H9 (cell line): ENCODE results near the gene AK9. TPM values are rescaled to one million over a fixed set of nuclear protein-coding genes. Genes with fewer than 3 reads are reported as not detected.

Experiments used
- DNase-seq: peaks from one replicate; pipeline ENCODE4 v3.0.0-alpha.2; 2017
- H2AFZ ChIP-seq: one replicate; pipeline ENCODE4 v1.6.1; 2013; ENCODE audit warnings: mild to moderate bottlenecking, low read length, control low read depth, moderate library complexity
- H2AK5ac ChIP-seq: 2 replicates; pipeline ENCODE4 v1.6.1; 2013; ENCODE audit warnings: low read length, control low read depth, mixed read lengths; ENCODE audit not compliant: insufficient read length
- H2BK120ac ChIP-seq: one replicate; pipeline ENCODE4 v1.6.1; 2013; ENCODE audit warnings: low read depth, mild to moderate bottlenecking, low read length, control low read depth, inconsistent platforms; ENCODE audit not compliant: poor library complexity, severe bottlenecking
- H2BK12ac ChIP-seq: 2 replicates; pipeline ENCODE4 v1.6.1; 2013; ENCODE audit warnings: low read length, control low read depth, mixed read lengths, low read depth; ENCODE audit not compliant: insufficient read length
- H2BK15ac ChIP-seq: 2 replicates; pipeline ENCODE4 v1.6.1; 2013; ENCODE audit warnings: low read depth, low read length, control low read depth
- H2BK20ac ChIP-seq: one replicate; pipeline ENCODE4 v1.6.1; 2013; ENCODE audit warnings: low read depth, mild to moderate bottlenecking, low read length, control low read depth, inconsistent platforms; ENCODE audit not compliant: poor library complexity, severe bottlenecking
- H2BK5ac ChIP-seq: 2 replicates; pipeline ENCODE4 v1.6.1; 2013; ENCODE audit warnings: low read length, control low read depth, mixed read lengths; ENCODE audit not compliant: insufficient read length
- H3K14ac ChIP-seq: 2 replicates; pipeline ENCODE4 v1.6.1; 2013; ENCODE audit warnings: low read length, control low read depth; ENCODE audit not compliant: insufficient read depth
- H3K18ac ChIP-seq: 2 replicates; pipeline ENCODE4 v1.6.1; 2013; ENCODE audit warnings: low read depth, mild to moderate bottlenecking, mixed read lengths, low read length, control low read depth; ENCODE audit not compliant: insufficient read length
- H3K23ac ChIP-seq: 2 replicates; pipeline ENCODE4 v1.6.1; 2013; ENCODE audit warnings: low read length, control low read depth, mixed read lengths, low read depth; ENCODE audit not compliant: insufficient read length
- H3K23me2 ChIP-seq: 2 replicates; pipeline ENCODE4 v1.6.1; 2013; ENCODE audit warnings: low read depth, mild to moderate bottlenecking, mixed read lengths, low read length, control low read depth; ENCODE audit not compliant: insufficient read length, poor library complexity, severe bottlenecking
- H3K27ac ChIP-seq: 2 replicates; pipeline ENCODE4 v1.5.1; 2013; ENCODE audit warnings: low read length, control low read depth, mixed read lengths, low read depth; ENCODE audit not compliant: insufficient read length
- H3K27me3 ChIP-seq: 2 replicates; pipeline ENCODE4 v1.6.1; 2013; ENCODE audit warnings: low read length, control low read depth, inconsistent platforms; ENCODE audit not compliant: insufficient read depth
- H3K4ac ChIP-seq: 2 replicates; pipeline ENCODE4 v1.6.1; 2013; ENCODE audit warnings: low read depth, mild to moderate bottlenecking, control low read depth, inconsistent platforms, low read length, moderate library complexity
- H3K4me1 ChIP-seq: 2 replicates; pipeline ENCODE4 v1.6.1; 2013; ENCODE audit warnings: low read length, control low read depth, inconsistent platforms; ENCODE audit not compliant: insufficient read depth
- H3K4me2 ChIP-seq: 2 replicates; pipeline ENCODE4 v1.6.1; 2013; ENCODE audit warnings: low read length, control low read depth, mixed read lengths; ENCODE audit not compliant: insufficient read length, insufficient read depth
- H3K56ac ChIP-seq: 2 replicates; pipeline ENCODE4 v1.6.1; 2013; ENCODE audit warnings: low read depth, mild to moderate bottlenecking, mixed read lengths, low read length, control low read depth; ENCODE audit not compliant: insufficient read length
- H3K79me1 ChIP-seq: 2 replicates; pipeline ENCODE4 v1.6.1; 2013; ENCODE audit warnings: low read depth, mild to moderate bottlenecking, moderate library complexity, low read length, control low read depth, inconsistent platforms; ENCODE audit not compliant: insufficient read depth, poor library complexity, severe bottlenecking
- H3K79me2 ChIP-seq: 2 replicates; pipeline ENCODE4 v1.6.1; 2013; ENCODE audit warnings: low read length, control low read depth, inconsistent platforms; ENCODE audit not compliant: insufficient read depth
- H3K9ac ChIP-seq: 2 replicates; pipeline ENCODE4 v1.6.1; 2013; ENCODE audit warnings: low read length, control low read depth, mixed read lengths; ENCODE audit not compliant: insufficient read length; ENCODE audit errors: extremely low read depth
- H3K9me3 ChIP-seq: one replicate; pipeline ENCODE4 v1.6.1; 2013; ENCODE audit warnings: low read depth, low read length, inconsistent platforms; ENCODE audit not compliant: control insufficient read depth
- H3T11ph ChIP-seq: one replicate; pipeline ENCODE4 v1.6.1; 2013; ENCODE audit warnings: mild to moderate bottlenecking, low read length, control low read depth, inconsistent platforms
- H4K20me1 ChIP-seq: one replicate; pipeline ENCODE4 v1.6.1; 2013; ENCODE audit not compliant: control insufficient read depth, insufficient read length, insufficient read depth
- H4K5ac ChIP-seq: 2 replicates; pipeline ENCODE4 v1.6.1; 2013; ENCODE audit warnings: low read depth, mild to moderate bottlenecking, mixed read lengths, low read length, control low read depth; ENCODE audit not compliant: insufficient read length
- H4K8ac ChIP-seq: replicated peaks from 2 replicates; pipeline ENCODE4 v1.6.1; 2013; ENCODE audit warnings: low read length, control low read depth, mixed read lengths, low read depth; ENCODE audit not compliant: insufficient read length
- H4K91ac ChIP-seq: 2 replicates; pipeline ENCODE4 v1.6.1; 2013; ENCODE audit warnings: low read depth, mild to moderate bottlenecking, moderate library complexity, mixed read lengths, low read length, control low read depth; ENCODE audit not compliant: insufficient read length
- H3K27ac Mint-ChIP-seq, 3 experiments: 2 replicates in 2 of 3; 3 replicates in 1 of 3; pipeline ENCODE4 v1.8.0; 2020 to 2021; ENCODE audit warnings: mixed read lengths in 3 of 3, mild to moderate bottlenecking in 1 of 3, moderate library complexity in 1 of 3
- H3K27me3 Mint-ChIP-seq: 2 replicates; pipeline ENCODE4 v1.8.0; 2021; ENCODE audit warnings: low read depth, mild to moderate bottlenecking, moderate library complexity, mixed read lengths
- H3K36me3 Mint-ChIP-seq, 3 experiments: 2 replicates in 2 of 3; 3 replicates in 1 of 3; pipeline ENCODE4 v1.8.0; 2020 to 2021; ENCODE audit warnings: low read depth in 3 of 3, mixed read lengths in 3 of 3; ENCODE audit not compliant: insufficient read depth in 1 of 3
- H3K4me1 Mint-ChIP-seq, 2 experiments: 2 replicates each; pipeline ENCODE4 v1.8.0; 2020; ENCODE audit warnings: mixed read lengths in 2 of 2
- H3K4me3 Mint-ChIP-seq, 2 experiments: 2 replicates in 1 of 2; 3 replicates in 1 of 2; pipeline ENCODE4 v1.8.0; 2020 to 2021; ENCODE audit warnings: mild to moderate bottlenecking in 2 of 2, mixed read lengths in 2 of 2, moderate library complexity in 1 of 2
- H3K9me3 Mint-ChIP-seq, 2 experiments: 2 replicates in 1 of 2; 3 replicates in 1 of 2; pipeline ENCODE4 v1.8.0; 2020; ENCODE audit warnings: mild to moderate bottlenecking in 2 of 2, mixed read lengths in 2 of 2, moderate library complexity in 1 of 2
- CTCF ChIP-seq: fragments of 200-600 bp; sonication (generic); conservative IDR thresholded peaks from 3 replicates; pipeline ENCODE4 v1.8.0; 2021; ENCODE audit warnings: antibody characterized with exemption, mild to moderate bottlenecking
- WGBS: extraction: QIAGEN DNeasy Blood & Tissue Kit; methylation state at CpG from one replicate; pipeline ENCODE4 v1.1.7; 2013; ENCODE audit warnings: missing lambda C conversion rate, low lambda C conversion rate, mixed read lengths; ENCODE audit not compliant: insufficient read length; ENCODE audit errors: extremely low coverage; 5-methylcytosine and 5-hydroxymethylcytosine counted together
- total RNA-seq: library from RNA; stranded (reverse); gene quantifications from 2 replicates; pipeline ENCODE4 v1.2.1, GENCODE V29; 2021

Gene AK9
- total RNA-seq, 1 experiment from 2014 or later = 2.3 TPM

DNA sequence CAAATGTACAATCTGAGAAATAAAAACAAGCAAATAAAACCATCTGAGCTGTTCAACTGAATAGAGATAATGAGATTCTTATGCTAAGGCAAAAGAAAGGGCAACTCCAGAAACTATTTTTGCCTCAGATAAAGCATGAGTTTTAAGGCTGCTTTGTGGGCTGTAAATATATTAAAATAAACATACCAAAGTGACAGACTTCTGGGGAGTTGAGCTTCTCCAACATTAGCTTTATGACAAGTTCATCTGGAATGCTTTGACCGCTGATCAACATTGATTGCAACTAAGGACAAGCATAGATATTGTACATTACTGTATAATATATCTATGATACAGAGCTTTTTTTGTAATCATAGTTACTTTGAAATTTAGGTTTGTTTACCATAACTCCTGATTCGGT is 19.3 kb downstream of the AK9 start:
- Histone ChIP-seq H3K27ac (no peak overlapping the region), H2BK12ac (no peak overlapping the region), H3K9me3 (no peaks in the 10 kb centered on the region), H2BK120ac (no peak overlapping the region), H3K18ac (no peak overlapping the region), H3K4ac (no peak overlapping the region), H3K23me2 (no peaks in the 10 kb centered on the region), H3K56ac (no peak overlapping the region), H3K9ac (no peak overlapping the region), H3K79me2 (no peaks in the 10 kb centered on the region), H3K4me2 (no peak overlapping the region), H4K20me1 (no peaks in the 10 kb centered on the region), H2AFZ (no peak overlapping the region), H2BK5ac (no peak overlapping the region), H2AK5ac (no peak overlapping the region), H3K27me3 (no peaks in the 10 kb centered on the region), H3K79me1 (no peaks in the 10 kb centered on the region), H4K5ac (no peak overlapping the region), H2BK15ac (no peak overlapping the region), H3K14ac (no peak overlapping the region), H4K8ac (no peak overlapping the region), H3K4me1 (peaks cover 3% of the 10 kb centered on the region; the same call in 1 of the 2 replicates), H3K23ac (no peak overlapping the region), H4K91ac (no peak overlapping the region), H3T11ph (no peak overlapping the region), H2BK20ac (no peak overlapping the region)
- Mint-ChIP-seq H3K27me3 (no peaks in the 10 kb centered on the region), H3K4me3 (no peak overlapping the region), H3K4me1 (peaks cover 9 to 10% of the 10 kb centered on the region in 2 experiments), H3K9me3 (peaks cover 0 to 2% of the 10 kb centered on the region in 2 experiments; a peak in 1 of 5 replicates), H3K27ac (no peak overlapping the region), H3K36me3 (no peaks in the 10 kb centered on the region; a peak in 1 of 7 replicates)
- TF ChIP-seq CTCF = no peak
- no peak for DNase-seq
- WGBS = no CpG with 5 or more reads among the region's 2 CpGs
